IgD-negative memory B cell (primary cell): Measurements from ENCODE around the gene TAAR5. TPM values are rescaled to one million over a fixed set of nuclear protein-coding genes. Genes with fewer than 3 reads are reported as not detected.
"Not testable (repeated sequence)": the region's sequence is repeated elsewhere in the genome, so short reads cannot be mapped to it uniquely, and the experiment has no call there.

Experiments used
- H3K27ac Mint-ChIP-seq, 3 donors: one replicate each; pipeline ENCODE4 v1.8.0; 2020 to 2022; ENCODE audit warnings: mild to moderate bottlenecking in 3 of 3, mixed read lengths in 3 of 3, moderate library complexity in 1 of 3
- H3K27me3 Mint-ChIP-seq: one replicate; pipeline ENCODE4 v1.8.0; 2021; ENCODE audit warnings: mixed read lengths
- H3K36me3 Mint-ChIP-seq: one replicate; pipeline ENCODE4 v1.8.0; 2020; ENCODE audit warnings: mild to moderate bottlenecking, mixed read lengths
- H3K4me1 Mint-ChIP-seq, 3 donors: one replicate each; pipeline ENCODE4 v1.8.0; 2020 to 2022; ENCODE audit warnings: mixed read lengths in 3 of 3, mild to moderate bottlenecking in 1 of 3
- H3K4me3 Mint-ChIP-seq, 4 donors: one replicate each; pipeline ENCODE4 v1.8.0; 2020 to 2022; ENCODE audit warnings: mild to moderate bottlenecking in 4 of 4, mixed read lengths in 4 of 4, moderate library complexity in 3 of 4
- H3K9me3 Mint-ChIP-seq, 3 donors: one replicate each; pipeline ENCODE4 v1.8.0; 2020 to 2021; ENCODE audit warnings: mixed read lengths in 3 of 3, mild to moderate bottlenecking in 1 of 3
- polyA plus RNA-seq: library from polyadenylated mRNA; unstranded; fragments of 300-500 nt; fragmentation: Illumina TruSeq; gene quantifications from one replicate; pipeline ENCODE4 v1.2.3, GENCODE V29; 2021

Gene TAAR5, protein sequence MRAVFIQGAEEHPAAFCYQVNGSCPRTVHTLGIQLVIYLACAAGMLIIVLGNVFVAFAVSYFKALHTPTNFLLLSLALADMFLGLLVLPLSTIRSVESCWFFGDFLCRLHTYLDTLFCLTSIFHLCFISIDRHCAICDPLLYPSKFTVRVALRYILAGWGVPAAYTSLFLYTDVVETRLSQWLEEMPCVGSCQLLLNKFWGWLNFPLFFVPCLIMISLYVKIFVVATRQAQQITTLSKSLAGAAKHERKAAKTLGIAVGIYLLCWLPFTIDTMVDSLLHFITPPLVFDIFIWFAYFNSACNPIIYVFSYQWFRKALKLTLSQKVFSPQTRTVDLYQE
- polyA plus RNA-seq = not detected

DNA sequence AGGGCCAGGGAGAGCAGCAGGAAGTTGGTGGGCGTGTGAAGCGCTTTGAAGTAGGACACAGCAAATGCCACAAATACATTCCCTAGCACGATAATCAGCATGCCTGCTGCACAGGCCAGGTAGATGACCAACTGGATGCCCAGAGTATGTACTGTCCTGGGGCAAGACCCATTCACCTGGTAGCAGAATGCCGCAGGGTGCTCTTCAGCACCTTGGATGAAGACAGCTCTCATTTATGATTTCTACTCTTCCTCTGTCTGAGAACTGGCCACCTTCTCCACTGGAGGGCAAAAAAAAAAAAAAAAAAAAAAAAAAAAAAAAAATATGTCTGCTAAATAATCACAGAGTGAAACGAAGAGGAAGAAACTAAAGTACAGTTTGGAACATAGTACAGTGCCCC, at the start of gene TAAR5:
Gene TAAR5 (minus strand): TSS at position 288 of the 400 bp plus-strand sequence. CDS start 55 bp downstream, at position 233.
- peaks cover 6% of the 10 kb centered on the region for H3K27me3 Mint-ChIP-seq
- H3K36me3 Mint-ChIP-seq = no peaks in the 10 kb centered on the region
- peaks cover 0 to 1% (median 0%) of the 10 kb centered on the region in 3 donors for H3K4me1 Mint-ChIP-seq
- H3K9me3 Mint-ChIP-seq = no peaks in the 10 kb centered on the region
- no peak within 1 kb of the TSS for H3K27ac Mint-ChIP-seq
- H3K4me3 Mint-ChIP-seq = no peak within 1 kb of the TSS

DNA sequence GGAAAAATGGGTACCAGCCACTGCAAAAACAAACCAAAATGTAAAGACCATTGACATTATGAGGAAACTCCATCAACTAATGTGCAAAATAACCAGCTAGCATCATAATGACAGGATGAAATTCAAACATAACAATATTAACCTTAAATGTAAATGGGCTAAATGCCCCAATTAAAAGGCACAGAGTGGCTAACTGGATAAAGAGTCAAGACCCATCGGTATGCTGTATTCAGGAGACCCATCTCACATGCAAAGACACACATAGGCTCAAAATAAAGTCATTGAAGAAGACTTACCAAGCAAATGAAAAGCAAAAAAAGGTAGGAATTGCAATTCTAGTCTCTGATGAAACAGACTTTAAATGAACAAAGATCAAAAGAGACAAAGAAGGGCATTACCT, 47.6 kb upstream of the TAAR5 start:
- not testable (repeated sequence) for H3K27ac Mint-ChIP-seq, H3K36me3 Mint-ChIP-seq, H3K4me3 Mint-ChIP-seq, H3K27me3 Mint-ChIP-seq
- Mint-ChIP-seq H3K9me3 (peaks cover 2 to 10% (median 5%) of the 10 kb centered on the region in 3 donors), H3K4me1 (peaks cover 3 to 13% (median 6%) of the 10 kb centered on the region in 3 donors)

DNA sequence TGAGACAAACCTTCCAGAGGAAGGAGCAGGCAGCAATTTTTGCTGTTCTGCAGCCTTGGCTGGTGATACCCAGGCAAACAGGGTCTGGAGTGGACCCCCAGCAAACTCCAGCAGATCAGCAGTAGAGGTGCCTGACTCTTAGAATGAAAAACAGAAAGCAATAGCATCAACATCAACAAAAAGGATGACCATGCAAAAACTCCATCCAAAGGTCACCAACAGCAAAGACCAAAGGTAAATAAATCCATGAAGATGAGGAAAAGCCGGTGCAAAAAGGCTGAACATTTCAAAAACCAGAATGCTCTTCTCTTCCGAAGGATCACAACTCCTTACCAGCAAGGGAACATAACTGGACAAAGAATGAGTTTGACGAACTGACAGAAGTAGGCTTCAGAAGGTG, 46.4 kb upstream of the TAAR5 start:
- H3K36me3 Mint-ChIP-seq, H3K27me3 Mint-ChIP-seq, H3K4me3 Mint-ChIP-seq: not testable (repeated sequence)
- Mint-ChIP-seq H3K27ac (peak overlapping the region in 1 of 3 donors; percentile 6), H3K9me3 (peaks cover 2 to 10% (median 5%) of the 10 kb centered on the region in 3 donors), H3K4me1 (peaks cover 3 to 13% (median 6%) of the 10 kb centered on the region in 3 donors)

DNA sequence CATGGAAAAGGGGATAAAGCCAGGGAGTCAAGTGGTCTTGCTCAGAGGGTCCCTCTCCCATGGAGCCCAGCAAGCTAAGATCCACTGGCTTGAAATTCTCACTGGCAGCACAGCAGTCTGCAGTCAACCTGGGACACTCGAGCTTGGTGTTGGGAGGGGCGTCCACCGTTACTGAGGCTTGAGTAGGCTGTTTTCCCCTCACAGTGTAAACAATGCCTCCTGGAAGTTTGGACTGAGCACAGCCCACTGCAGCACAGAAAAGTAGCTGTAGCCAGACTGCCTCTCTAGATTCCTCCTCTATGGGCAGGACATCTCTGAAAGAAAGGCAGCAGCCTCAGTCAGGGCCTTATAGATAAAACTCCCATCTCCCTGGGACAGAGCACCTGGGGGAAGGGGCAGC, 45.7 kb upstream of the TAAR5 start:
- peaks cover 3 to 13% (median 6%) of the 10 kb centered on the region in 3 donors for H3K4me1 Mint-ChIP-seq
- not testable (repeated sequence) for H3K36me3 Mint-ChIP-seq, H3K4me3 Mint-ChIP-seq, H3K27ac Mint-ChIP-seq, H3K27me3 Mint-ChIP-seq
- peaks cover 2 to 10% (median 5%) of the 10 kb centered on the region in 3 donors for H3K9me3 Mint-ChIP-seq

DNA sequence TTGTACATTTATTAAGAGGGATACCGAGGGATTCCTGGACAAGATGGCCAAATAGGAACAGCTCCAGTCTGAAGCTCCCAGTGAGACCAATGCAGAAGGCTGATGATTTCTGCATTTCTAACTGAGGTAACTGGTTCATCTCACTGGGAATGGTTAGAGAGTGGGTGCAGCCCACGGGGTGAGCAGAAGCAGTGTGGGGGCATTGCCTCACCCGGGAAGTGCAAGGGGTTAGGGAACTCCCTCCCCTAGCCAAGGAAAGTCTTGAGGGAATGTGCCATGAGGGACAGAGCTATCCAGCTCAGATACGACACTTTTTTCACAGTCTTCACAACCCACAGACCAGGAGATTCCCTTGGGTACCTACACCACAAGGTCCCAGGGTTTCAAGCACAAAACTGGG, 45.3 kb upstream of the TAAR5 start:
- Mint-ChIP-seq H3K4me1 (peaks cover 3 to 13% (median 6%) of the 10 kb centered on the region in 3 donors), H3K27ac (no peak overlapping the region), H3K36me3 (no peaks in the 10 kb centered on the region), H3K9me3 (peaks cover 2 to 10% (median 5%) of the 10 kb centered on the region in 3 donors), H3K27me3 (peaks cover 8% of the 10 kb centered on the region), H3K4me3 (no peak overlapping the region)

DNA sequence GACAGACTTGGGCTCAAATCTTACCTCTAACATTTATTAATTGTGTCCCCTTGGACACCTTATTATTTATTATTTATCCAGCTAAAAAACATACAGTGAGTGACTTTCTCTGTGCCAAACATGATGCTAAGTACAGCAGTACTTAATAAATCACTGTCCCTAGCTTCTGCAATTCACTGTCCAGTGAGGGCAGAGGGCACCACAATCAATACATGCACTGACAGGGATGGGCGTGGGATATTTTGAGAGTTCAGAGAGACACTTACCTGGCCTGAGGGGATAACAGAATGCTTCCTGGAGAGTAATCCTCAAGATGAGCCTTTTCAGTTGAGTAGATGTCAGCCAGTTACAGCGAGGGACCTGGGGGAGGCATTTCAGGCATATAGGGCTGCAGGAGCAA, 43.8 kb upstream of the TAAR5 start:
- no peak overlapping the region for H3K27ac Mint-ChIP-seq
- H3K27me3 Mint-ChIP-seq = peaks cover 10% of the 10 kb centered on the region
- no peaks in the 10 kb centered on the region for H3K36me3 Mint-ChIP-seq
- no peak overlapping the region for H3K4me3 Mint-ChIP-seq
- H3K9me3 Mint-ChIP-seq = peaks cover 2 to 10% (median 5%) of the 10 kb centered on the region in 3 donors
- H3K4me1 Mint-ChIP-seq = peaks cover 0 to under 1% (median 0%) of the 10 kb centered on the region in 3 donors

DNA sequence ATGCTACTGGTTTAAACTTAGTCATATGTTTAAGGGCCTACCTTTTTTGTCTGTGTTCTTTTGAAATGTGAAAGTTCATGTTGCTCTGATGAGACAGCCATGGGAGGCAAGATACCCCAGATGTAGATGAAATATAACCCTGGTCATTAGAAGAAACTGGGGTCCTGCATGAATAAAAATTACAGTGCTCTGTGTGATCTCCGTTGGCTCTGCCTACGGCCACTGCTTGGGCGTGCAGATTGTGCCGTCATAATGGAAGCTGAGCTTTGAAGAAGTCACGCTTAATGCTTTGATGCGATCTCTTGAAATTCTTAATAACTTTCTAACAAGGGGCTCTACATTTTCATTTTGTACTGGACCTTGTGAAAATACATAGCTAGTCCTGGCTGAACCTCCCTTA, 34.6 kb upstream of the TAAR5 start, which contains the start of gene TAAR2:
Gene TAAR2 (minus strand): TSS at position 101 of the 400 bp plus-strand sequence. CDS start 0 bp downstream, at position 101.
- Mint-ChIP-seq H3K27ac (peak within 1 kb of the TSS in 1 of 3 donors; percentile 36), H3K27me3 (peaks cover 6% of the 10 kb centered on the region), H3K4me3 (no peak within 1 kb of the TSS), H3K4me1 (no peaks in the 10 kb centered on the region), H3K9me3 (peaks cover 0 to 4% (median 4%) of the 10 kb centered on the region in 3 donors), H3K36me3 (no peaks in the 10 kb centered on the region)

DNA sequence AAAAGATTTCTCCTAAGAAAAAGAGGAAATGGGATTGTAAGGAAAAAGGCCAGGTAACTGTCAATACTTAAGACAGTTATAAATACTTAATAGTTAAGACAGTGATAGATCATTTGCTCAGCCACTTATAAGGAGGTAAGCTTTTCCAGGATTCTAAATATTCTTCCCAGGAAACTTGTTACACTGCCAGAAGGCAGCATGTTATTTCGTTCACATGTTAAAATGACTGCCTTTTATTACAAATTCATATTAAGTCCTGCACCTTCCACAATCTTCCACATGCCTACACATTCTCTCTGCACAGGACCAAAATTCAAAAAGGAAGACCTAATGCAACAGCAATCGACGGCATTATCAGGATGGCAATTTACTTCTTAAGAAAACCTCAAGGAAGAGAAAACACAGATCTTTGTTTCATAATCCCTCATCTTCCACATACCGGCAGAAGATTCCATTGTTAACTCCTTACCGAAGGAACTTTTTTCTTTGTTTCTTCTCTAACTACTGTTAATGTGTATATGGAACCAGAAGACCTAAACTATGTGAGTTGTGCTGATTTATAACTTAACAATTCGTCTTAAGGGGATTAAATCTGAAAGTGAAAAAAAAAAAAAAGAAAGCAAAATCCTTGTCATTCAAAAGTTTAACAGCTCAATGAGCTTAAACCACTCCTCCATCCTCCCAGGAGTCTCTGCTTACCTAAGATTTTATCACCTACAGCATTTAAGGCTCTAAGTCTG, 33.7 kb upstream of the TAAR5 start:
- Mint-ChIP-seq H3K27me3 (peaks cover 6% of the 10 kb centered on the region), H3K4me3 (no peak overlapping the region), H3K36me3 (no peaks in the 10 kb centered on the region), H3K27ac (no peak overlapping the region), H3K9me3 (peaks cover 0 to 4% (median 4%) of the 10 kb centered on the region in 3 donors), H3K4me1 (no peaks in the 10 kb centered on the region)

DNA sequence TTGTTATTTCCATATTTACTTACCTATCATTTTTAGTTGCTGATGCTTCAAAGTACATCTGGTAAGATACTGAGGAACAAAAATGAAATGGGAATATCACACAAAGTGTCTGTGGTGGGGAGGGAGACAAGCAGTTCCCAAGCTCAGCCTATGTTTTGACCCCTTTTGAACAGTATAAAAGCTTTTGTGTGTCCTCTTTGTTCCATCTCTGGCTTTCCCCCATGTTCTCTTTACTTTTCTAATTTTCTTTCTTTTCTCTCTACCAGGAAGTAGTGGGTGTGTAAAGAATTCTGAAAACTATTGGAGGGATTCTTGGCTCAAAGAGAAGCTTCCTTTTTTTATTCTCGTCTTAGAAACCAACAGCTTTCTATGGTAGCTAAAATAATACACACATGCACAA, 27.1 kb upstream of the TAAR5 start:
- peak overlapping the region in 1 of 4 donors; percentile 28 for H3K4me3 Mint-ChIP-seq
- no peaks in the 10 kb centered on the region for H3K9me3 Mint-ChIP-seq
- no peaks in the 10 kb centered on the region for H3K27me3 Mint-ChIP-seq
- H3K27ac Mint-ChIP-seq = peak overlapping the region in 1 of 3 donors; percentile 22
- H3K4me1 Mint-ChIP-seq = peaks cover 6 to 21% (median 7%) of the 10 kb centered on the region in 3 donors
- H3K36me3 Mint-ChIP-seq = no peaks in the 10 kb centered on the region

DNA sequence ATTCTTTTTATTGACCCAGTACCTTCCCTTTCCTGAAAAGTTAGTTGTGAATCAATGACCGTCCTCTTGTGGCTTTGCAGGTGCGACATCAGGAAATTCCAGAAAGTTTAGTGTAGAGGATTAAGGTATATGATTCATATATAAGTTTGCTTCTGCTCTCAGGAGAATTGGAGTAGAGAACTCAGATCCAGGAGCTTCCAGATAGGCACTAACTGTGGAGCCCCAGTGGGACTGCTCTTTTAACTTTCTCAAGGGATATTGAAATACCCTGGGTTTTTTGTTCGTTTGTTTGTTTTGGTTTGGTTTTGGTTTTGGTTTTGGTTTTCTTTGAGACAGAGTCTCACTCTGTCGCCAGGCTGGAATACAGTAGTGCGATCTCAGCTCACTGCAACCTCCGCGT, 25.0 kb upstream of the TAAR5 start:
- Mint-ChIP-seq H3K4me3 (peak overlapping the region; percentile 74 to 90 (median 84)), H3K9me3 (no peaks in the 10 kb centered on the region), H3K4me1 (peaks cover 6 to 21% (median 7%) of the 10 kb centered on the region in 3 donors), H3K36me3 (no peaks in the 10 kb centered on the region), H3K27ac (peak overlapping the region in 1 of 3 donors; percentile 40), H3K27me3 (no peaks in the 10 kb centered on the region)

DNA sequence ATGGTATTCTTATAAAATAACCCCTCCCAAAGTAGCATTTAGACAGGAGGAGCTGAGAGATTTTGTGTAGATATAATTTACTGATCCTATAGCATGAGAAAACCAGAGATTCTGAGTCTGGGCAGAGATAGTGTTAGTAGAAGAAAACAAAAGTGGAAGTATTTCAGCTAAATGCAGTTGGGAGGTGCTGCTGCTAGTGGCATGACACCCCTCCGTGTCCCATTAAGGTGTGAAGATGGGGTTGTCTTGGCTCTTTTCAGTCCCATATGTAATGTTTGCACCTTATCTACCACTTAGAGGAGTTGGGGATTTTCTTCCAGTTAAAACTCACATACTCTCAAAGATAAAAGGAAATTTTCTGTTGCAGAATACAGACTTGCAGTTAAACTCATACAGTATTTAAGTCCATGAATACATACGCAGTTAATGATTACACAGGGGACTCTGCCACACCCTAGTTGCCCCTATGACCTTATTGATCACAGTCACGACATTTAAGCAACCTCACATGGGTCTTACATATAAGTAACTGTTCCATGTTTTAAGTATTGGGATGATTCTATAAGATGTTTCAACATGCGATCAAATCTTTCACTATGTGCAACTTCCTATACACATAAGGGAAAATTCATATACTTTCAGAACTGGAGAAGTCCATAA, 23.0 kb upstream of the TAAR5 start:
- peaks cover 6 to 21% (median 7%) of the 10 kb centered on the region in 3 donors for H3K4me1 Mint-ChIP-seq

DNA sequence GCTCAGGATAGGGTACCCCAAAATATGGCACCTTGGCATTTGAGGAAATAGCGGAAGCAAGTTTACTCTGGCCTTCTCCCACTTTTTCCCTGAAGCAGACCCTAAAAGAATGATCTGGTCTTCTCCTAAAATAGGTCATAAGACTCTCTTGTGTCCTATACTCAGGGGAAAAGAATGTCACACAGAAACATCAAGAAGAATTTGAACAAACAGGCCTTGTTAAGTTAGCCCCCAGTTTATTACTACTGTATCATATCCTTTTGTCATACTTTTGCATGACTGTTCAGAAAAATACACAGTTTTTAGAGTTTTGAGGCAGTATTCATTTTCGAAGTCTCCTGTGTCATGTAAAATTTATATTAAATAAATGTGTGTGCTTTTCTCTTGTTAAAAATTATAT, 22.1 kb upstream of the TAAR5 start:
- no peak overlapping the region for H3K27ac Mint-ChIP-seq
- peaks cover 2% of the 10 kb centered on the region for H3K27me3 Mint-ChIP-seq
- H3K36me3 Mint-ChIP-seq = no peaks in the 10 kb centered on the region
- no peak overlapping the region for H3K4me3 Mint-ChIP-seq
- H3K9me3 Mint-ChIP-seq = no peaks in the 10 kb centered on the region
- H3K4me1 Mint-ChIP-seq = peaks cover 6 to 18% (median 6%) of the 10 kb centered on the region in 3 donors

More for the DNA sequence above, 23.0 kb upstream of the TAAR5 start:
- Mint-ChIP-seq H3K9me3 (no peaks in the 10 kb centered on the region), H3K4me3 (peak overlapping the region in 1 of 4 donors; percentile 22), H3K36me3 (no peaks in the 10 kb centered on the region), H3K27me3 (no peaks in the 10 kb centered on the region), H3K27ac (no peak overlapping the region)

DNA sequence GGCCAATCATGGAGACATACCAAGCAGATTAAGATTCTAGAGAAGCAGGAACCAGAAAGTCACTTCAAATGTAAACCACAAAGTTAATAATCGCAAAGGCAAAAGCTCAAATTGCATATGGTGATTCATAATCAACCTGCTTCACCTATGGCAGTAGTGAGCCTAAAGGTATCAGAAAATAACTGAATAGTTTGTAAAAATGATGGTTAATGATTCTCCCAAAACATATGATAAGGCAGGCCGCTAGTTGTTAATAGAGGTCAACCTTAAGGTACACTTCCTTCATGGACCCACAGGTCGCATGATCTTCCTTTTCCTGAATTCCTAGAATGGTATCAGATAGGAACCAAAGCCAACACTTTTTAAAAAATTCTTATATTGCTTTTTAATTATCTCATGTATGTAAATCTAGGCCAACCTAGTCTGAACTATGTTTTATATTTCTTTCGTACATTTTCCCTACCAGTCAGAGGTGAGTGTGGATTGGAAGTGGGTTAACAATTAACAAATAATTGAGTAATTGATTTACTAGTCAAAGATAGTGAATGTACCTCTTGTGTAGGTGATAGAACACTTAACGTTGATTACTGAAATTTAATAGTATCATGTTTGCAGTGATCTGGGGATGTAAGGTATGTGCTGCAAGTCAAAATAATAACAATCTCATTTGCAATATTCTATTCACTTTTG, 18.1 kb upstream of the TAAR5 start:
- no peak overlapping the region for H3K27ac Mint-ChIP-seq
- no peaks in the 10 kb centered on the region for H3K9me3 Mint-ChIP-seq
- no peaks in the 10 kb centered on the region for H3K36me3 Mint-ChIP-seq

DNA sequence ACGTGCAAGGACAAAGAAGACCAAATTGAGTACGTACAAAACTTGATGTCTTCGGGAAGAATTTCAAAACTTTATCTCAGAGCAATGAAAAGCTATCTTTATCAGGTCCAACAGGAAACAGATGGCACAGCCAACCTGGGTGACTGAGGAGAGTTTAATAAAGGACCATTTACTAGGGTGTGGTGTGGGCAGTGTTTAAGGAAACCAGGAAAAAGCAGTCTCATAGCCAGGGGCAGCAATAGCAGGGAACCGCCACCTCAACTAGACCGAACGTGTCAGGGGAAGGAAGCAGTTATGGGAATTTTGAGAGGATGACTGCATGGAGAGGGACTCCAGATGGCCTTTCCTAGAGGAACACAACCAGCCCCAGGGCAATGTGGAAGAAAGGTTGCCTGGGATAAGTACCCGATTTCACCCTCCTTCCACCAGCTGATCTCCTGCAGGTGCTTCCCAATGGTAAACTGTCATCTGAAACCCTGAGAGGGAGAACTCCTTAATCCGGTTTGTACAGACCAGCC, 15.2 kb upstream of the TAAR5 start:
- Mint-ChIP-seq H3K4me3 (peak overlapping the region in 1 of 4 donors; percentile 51), H3K4me1 (no peaks in the 10 kb centered on the region), H3K27me3 (peaks cover 2% of the 10 kb centered on the region), H3K27ac (no peak overlapping the region), H3K9me3 (no peaks in the 10 kb centered on the region), H3K36me3 (no peaks in the 10 kb centered on the region)

More for the DNA sequence above, 18.1 kb upstream of the TAAR5 start:
- Mint-ChIP-seq H3K4me1 (peaks cover 4 to 6% (median 4%) of the 10 kb centered on the region in 3 donors), H3K4me3 (no peak overlapping the region), H3K27me3 (peaks cover 2% of the 10 kb centered on the region)
